Mesodermal cell (in vitro differentiated cells): ENCODE data around the gene LMBR1. TPM values are rescaled to one million over a fixed set of nuclear protein-coding genes. Genes with fewer than 3 reads are reported as not detected.
"Not testable (repeated sequence)": the region's sequence is repeated elsewhere in the genome, so short reads cannot be mapped to it uniquely, and the experiment has no call there.

ENCODE experiments used
- H3K27ac ChIP-seq: 2 replicates; pipeline ENCODE4 v1.7.0; 2013; ENCODE audit warnings: mild to moderate bottlenecking, low read depth, low read length, moderate library complexity; ENCODE audit not compliant: severe bottlenecking
- H3K36me3 ChIP-seq: 2 replicates; pipeline ENCODE4 v1.7.1; 2013; ENCODE audit warnings: mild to moderate bottlenecking, low read length, moderate library complexity; ENCODE audit not compliant: control insufficient read depth, insufficient read depth
- H3K4me1 ChIP-seq: one replicate; pipeline ENCODE4 v1.7.1; 2013; ENCODE audit warnings: mild to moderate bottlenecking, low read length; ENCODE audit not compliant: insufficient read depth, control insufficient read depth, poor library complexity, severe bottlenecking
- H3K4me3 ChIP-seq: 2 replicates; pipeline ENCODE4 v1.7.0; 2013; ENCODE audit warnings: low read length, control low read depth, mild to moderate bottlenecking; ENCODE audit not compliant: insufficient read depth, poor library complexity, severe bottlenecking; ENCODE audit errors: extremely low read depth
- H3K9me3 ChIP-seq: 2 replicates; pipeline ENCODE4 v1.7.1; 2013; ENCODE audit warnings: mild to moderate bottlenecking, low read length, moderate library complexity; ENCODE audit not compliant: control insufficient read depth
- WGBS, 2 experiments: methylation state at CpG; one replicate each; pipeline ENCODE4 v1.1.5; 2013; ENCODE audit warnings: missing lambda C conversion rate in 2 of 2; ENCODE audit not compliant: insufficient coverage in 2 of 2; 5-methylcytosine and 5-hydroxymethylcytosine counted together
- polyA plus RNA-seq, 2 experiments: library from polyadenylated mRNA; stranded (reverse); fragments of 50-300 nt; gene quantifications; one replicate each; pipeline ENCODE4 v1.2.3, GENCODE V29; 2013

Gene LMBR1
- polyA plus RNA-seq (2013, experiment 1 of 2), result 35.8 TPM
- polyA plus RNA-seq (2013, experiment 2 of 2), result 33.6 TPM

- 0% methylated on average over 38 to 62 of the region's 97 CpGs for WGBS, 2 experiments
- Histone ChIP-seq H3K4me3 (peak within 1 kb of the TSS; percentile 77), H3K4me1 (peaks cover 2% of the 10 kb centered on the region), H3K9me3 (no peaks in the 10 kb centered on the region), H3K36me3 (peaks cover 4% of the 10 kb centered on the region), H3K27ac (peak within 1 kb of the TSS; percentile 86)
Observed at GRCh38 chr7:156892821-156893706, at the start of gene LMBR1. Gene LMBR1, minus strand, starts transcription at chr7:156893183. Its CDS starts 190 bp downstream, at chr7:156892993.

- Histone ChIP-seq H3K4me1 (peaks cover 3% of the 10 kb centered on the region), H3K36me3 (no peaks in the 10 kb centered on the region), H3K4me3 (no peak overlapping the region), H3K27ac (no peak overlapping the region), H3K9me3 (no peaks in the 10 kb centered on the region)
- WGBS, 2 experiments, result 92 to 94% methylated on average over 16 to 22 of the region's 24 CpGs
Observed at GRCh38 chr7:156942708-156943090, 49.7 kb upstream of the LMBR1 start.

- Histone ChIP-seq H3K36me3 (no peaks in the 10 kb centered on the region), H3K4me1 (peaks cover 3% of the 10 kb centered on the region), H3K9me3 (no peaks in the 10 kb centered on the region), H3K4me3 (no peak overlapping the region), H3K27ac (no peak overlapping the region)
- 94 to 96% methylated on average over 67 to 83 of the region's 92 CpGs for WGBS, 2 experiments
Observed at GRCh38 chr7:156941393-156942182, 48.6 kb upstream of the LMBR1 start.

GRCh38 chr7:156940421-156941122 is 47.6 kb upstream of the LMBR1 start:
- 93 to 97% methylated on average over 33 to 51 of the region's 57 CpGs for WGBS, 2 experiments
- H3K9me3 ChIP-seq, result no peaks in the 10 kb centered on the region
- no peak overlapping the region for H3K27ac ChIP-seq
- H3K36me3 ChIP-seq, result no peaks in the 10 kb centered on the region
- no peak overlapping the region for H3K4me3 ChIP-seq
- peaks cover 3% of the 10 kb centered on the region for H3K4me1 ChIP-seq

- not testable (repeated sequence) for H3K27ac ChIP-seq, H3K4me1 ChIP-seq, H3K4me3 ChIP-seq, H3K9me3 ChIP-seq, H3K36me3 ChIP-seq
- WGBS, 2 experiments, result 87% methylated on average over 3 of the region's 3 CpGs; no CpG with 5 or more reads in 1 of the 2 experiments
Observed at GRCh38 chr7:156936766-156937165, 43.8 kb upstream of the LMBR1 start.

GRCh38 chr7:156935250-156935649 is 42.3 kb upstream of the LMBR1 start:
- Histone ChIP-seq H3K27ac (no peak overlapping the region), H3K4me3 (no peak overlapping the region), H3K9me3 (no peaks in the 10 kb centered on the region), H3K36me3 (no peaks in the 10 kb centered on the region), H3K4me1 (no peaks in the 10 kb centered on the region)
- WGBS, 2 experiments, result 83 to 89% methylated on average over 7 of the region's 7 CpGs

GRCh38 chr7:156932006-156932405 is 39.0 kb upstream of the LMBR1 start:
- WGBS, 2 experiments, result 50 to 93% methylated on average over 1 to 3 of the region's 7 CpGs
- no peaks in the 10 kb centered on the region for H3K9me3 ChIP-seq
- no peaks in the 10 kb centered on the region for H3K36me3 ChIP-seq
- no peak overlapping the region for H3K4me3 ChIP-seq
- no peaks in the 10 kb centered on the region for H3K4me1 ChIP-seq
- H3K27ac ChIP-seq, result no peak overlapping the region

- H3K27ac ChIP-seq, result no peak overlapping the region
- H3K9me3 ChIP-seq, result no peaks in the 10 kb centered on the region
- H3K4me1 ChIP-seq, result no peaks in the 10 kb centered on the region
- 68% methylated on average over 11 to 15 of the region's 16 CpGs for WGBS, 2 experiments
- no peak overlapping the region for H3K4me3 ChIP-seq
- no peaks in the 10 kb centered on the region for H3K36me3 ChIP-seq
Observed at GRCh38 chr7:156929789-156930539, 37.0 kb upstream of the LMBR1 start.

- Histone ChIP-seq H3K36me3 (no peaks in the 10 kb centered on the region), H3K4me3 (no peak overlapping the region), H3K9me3 (no peaks in the 10 kb centered on the region), H3K4me1 (no peaks in the 10 kb centered on the region), H3K27ac (no peak overlapping the region)
- 80 to 96% methylated on average over 5 of the region's 5 CpGs for WGBS, 2 experiments
Observed at GRCh38 chr7:156928406-156928747, 35.4 kb upstream of the LMBR1 start.
